GM21717 (cell line): ENCODE results near the gene MRM2.

Experiments
- ATAC-seq: cut with Tn5 transposase; IDR thresholded peaks from one replicate; pipeline ENCODE4 v1.9.1; 2021; ENCODE audit warnings: mild to moderate bottlenecking, moderate library complexity; ENCODE audit not compliant: unreplicated experiment

Gene MRM2

GRCh38 chr7:2241580-2242540 lies at the start of gene MRM2, which contains the start of gene NUDT1:
Gene MRM2 (minus strand): TSS chr7:2242205. CDS start chr7:2242169, 36 bp downstream.
Gene NUDT1 (plus strand): TSS chr7:2242226. CDS start chr7:2244575, 2,349 bp downstream.
- peak; percentile 58 for ATAC-seq

DNA sequence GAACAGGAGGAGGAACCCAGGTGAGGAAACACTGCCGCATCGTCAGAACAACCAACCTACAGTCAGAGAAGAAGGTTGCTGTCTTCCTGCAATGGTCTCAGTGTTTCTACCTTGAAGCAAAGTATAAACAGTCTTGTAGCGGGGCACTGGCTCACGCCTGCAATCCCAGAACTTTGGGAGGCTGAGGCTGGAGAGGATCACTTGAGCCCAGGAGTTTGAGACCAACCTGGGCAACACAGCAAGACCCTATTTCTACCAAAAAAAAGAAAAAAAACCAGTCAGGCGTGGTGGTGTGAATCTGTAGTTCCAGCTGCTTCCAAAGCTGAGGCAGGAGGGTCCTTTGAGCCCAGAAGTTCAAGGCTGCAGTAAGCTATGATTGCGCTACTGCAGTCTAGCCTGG lies 48.9 kb upstream of the MRM2 start:
- ATAC-seq = no peak

DNA sequence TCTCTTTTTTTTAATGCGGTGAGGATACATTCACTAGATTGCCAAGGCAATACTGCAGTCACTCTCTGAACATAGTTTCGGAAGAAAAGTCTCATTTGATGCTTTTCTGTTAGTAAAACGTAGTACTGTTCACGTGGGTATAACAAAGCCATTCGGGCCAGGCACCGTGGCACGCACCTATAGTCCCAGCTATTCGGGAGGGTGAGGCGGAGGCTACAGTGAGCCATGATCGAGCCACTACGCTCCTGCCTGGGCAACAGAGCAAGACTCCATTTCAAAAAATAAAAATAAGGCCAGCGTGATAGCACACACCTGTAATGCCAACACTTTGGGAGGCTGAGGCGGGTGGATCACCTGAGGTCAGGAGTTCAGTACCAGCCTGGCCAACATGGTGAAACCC lies 47.6 kb upstream of the MRM2 start:
- ATAC-seq = no peak

GRCh38 chr7:2289111-2289586 lies 47.1 kb upstream of the MRM2 start:
- no peak for ATAC-seq

DNA sequence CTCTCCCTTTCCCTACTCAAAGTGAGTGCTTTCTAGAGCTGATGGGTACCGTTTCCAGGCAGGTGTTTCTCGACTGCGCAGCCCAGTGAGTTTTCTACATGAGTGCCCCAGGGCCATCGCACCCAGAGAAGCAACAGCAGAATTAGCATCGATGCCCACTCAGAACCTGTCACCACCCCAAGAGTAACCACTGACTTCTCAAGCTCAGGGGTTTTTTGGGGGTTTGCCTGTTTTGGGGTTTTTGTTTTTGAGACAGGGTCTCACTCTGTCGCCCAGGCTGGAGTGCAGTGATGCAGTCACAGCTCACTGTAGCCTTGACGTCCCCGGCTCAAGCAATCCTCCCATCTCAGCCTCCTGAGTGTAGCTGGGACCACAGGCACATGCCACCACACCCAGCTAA lies 46.5 kb upstream of the MRM2 start:
- peak; percentile 65 for ATAC-seq

DNA sequence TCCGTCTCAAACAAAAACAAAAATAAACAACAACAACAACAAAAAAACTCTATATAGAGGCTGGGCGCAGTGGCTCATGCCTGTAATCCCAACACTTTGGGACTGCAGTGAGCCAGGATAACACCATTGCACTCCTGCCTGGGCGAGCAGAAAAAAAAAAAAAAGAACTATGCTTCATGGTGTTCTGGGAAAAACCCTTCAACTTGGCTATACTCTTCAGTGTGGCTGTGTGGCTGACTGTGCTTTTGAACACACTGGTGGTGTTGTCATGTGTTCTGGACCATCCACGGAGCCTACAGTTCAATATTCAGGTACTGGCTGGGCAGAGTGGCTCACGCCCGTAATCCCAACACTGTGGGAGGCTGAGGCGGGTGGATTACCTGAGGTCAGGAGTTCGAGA lies 45.7 kb upstream of the MRM2 start:
- ATAC-seq = no peak

GRCh38 chr7:2283074-2283473 lies 41.1 kb upstream of the MRM2 start:
- no peak for ATAC-seq

- ATAC-seq = no peak
Measured at GRCh38 chr7:2282185-2282751, 40.3 kb upstream of the MRM2 start.

DNA sequence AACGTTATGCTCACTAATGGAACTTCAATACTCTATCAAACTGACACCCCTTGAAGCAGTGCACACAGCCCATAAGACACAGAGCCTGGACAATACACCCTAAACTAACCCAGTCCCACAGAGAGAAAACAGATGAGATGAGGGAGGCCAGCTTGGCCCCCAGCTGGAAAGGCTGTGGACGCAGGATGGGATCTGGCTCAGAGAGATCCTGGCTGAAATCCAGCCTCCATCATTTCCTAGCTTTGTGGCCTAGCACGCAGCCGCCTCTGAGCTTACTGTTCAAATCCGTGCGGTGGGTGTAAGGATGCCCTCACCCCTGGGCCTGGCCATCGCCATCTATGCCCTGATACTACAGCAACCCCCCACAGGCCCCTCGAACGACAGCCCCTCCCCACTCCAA lies 39.5 kb upstream of the MRM2 start:
- ATAC-seq = no peak

DNA sequence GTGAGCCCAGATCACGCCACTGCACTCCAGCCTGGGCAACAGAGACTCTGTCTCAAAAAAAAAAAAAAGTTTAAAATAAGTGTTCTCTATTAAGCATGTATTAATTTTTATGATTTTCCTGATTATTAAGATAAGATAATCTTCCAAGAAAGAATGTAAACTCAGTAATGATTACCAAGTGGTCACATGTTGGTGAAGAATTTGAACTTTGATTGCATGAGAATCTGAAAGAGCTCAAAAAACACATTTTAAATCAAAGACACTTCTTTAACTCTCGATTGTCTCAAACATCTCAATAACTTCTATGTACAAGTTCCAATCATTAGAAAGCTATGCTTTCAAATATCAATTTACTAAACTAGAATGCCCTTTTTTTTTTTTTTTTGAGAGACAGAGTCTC lies 38.4 kb upstream of the MRM2 start:
- no peak for ATAC-seq

GRCh38 chr7:2279896-2280295 lies 37.9 kb upstream of the MRM2 start:
- no peak for ATAC-seq

DNA sequence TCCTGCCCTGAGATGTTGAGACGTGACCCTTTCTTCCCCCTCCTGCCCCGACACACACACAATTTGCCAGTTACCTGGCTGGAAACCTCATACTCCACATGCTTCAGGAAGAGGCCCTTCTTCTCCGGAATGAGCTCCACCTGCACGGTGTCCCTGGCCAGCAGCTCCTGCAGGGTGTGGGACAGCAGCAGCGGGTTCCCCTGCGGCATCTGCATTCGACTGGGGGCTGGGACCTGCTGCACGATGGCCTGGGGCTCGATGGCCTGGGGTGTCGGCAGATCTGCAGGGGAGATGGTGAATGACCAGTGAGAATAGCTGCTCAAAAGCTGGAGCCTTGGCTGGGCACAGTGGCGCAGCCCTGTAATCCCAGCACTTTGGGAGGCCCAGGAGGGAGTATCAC lies 36.0 kb upstream of the MRM2 start:
- no peak for ATAC-seq

- no peak for ATAC-seq
Measured at GRCh38 chr7:2276107-2276506, 34.1 kb upstream of the MRM2 start.

GRCh38 chr7:2275101-2275500 lies 33.1 kb upstream of the MRM2 start:
- no peak for ATAC-seq

DNA sequence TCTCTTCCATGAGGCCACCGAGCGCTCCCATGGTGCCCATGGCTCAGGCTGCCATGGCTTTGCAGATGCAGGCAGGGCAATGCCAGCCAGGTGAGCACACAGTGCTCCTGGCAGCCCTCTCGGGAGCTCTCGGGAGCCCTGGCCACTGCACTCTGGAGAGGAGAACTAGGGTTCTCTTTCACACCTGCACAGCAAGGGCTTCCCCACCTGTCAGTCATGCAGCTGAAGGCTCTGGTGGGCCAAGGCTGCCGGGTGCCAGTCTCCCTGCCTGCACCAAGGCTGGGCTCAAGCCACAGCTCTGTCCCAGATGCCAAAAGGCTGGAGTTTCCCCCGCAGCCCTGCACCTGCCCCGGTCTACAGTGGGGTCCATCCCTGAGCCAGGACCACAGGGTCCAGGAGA lies 32.7 kb upstream of the MRM2 start:
- ATAC-seq = no peak

DNA sequence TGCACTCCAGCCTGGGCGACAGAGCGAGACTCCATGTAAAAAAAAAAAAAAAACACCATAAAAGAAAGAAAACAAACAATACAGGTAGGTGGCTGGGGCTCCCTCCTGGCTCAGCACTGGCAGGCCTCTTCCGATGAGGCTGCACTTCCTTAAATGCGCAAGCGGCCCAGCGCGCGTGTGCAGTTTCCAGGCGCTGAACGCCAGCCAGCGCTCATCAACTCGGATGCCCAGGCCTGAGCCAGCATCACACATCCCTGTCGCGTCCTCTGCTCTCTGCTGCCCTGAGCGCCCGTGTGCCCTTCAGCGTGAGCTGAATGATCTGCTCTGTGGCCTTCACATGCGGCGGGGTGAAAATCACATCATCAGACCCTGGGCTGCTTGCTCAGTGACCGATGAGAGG lies 31.9 kb upstream of the MRM2 start:
- ATAC-seq = no peak

- ATAC-seq = no peak
Measured at GRCh38 chr7:2272031-2272430, 30.0 kb upstream of the MRM2 start.

- no peak for ATAC-seq
Measured at GRCh38 chr7:2271273-2272026, 29.4 kb upstream of the MRM2 start.

- ATAC-seq = no peak
Measured at GRCh38 chr7:2270495-2270894, 28.5 kb upstream of the MRM2 start.

- no peak for ATAC-seq
Measured at GRCh38 chr7:2269991-2270460, 28.0 kb upstream of the MRM2 start.
